GM21381 (cell line): ENCODE measurements around the gene NAA25.

Source experiments
- ATAC-seq: cut with Tn5 transposase; IDR thresholded peaks from one replicate; pipeline ENCODE4 v1.9.1; 2021; ENCODE audit warnings: mild to moderate bottlenecking, moderate library complexity; ENCODE audit not compliant: unreplicated experiment

NAA25 gene

DNA sequence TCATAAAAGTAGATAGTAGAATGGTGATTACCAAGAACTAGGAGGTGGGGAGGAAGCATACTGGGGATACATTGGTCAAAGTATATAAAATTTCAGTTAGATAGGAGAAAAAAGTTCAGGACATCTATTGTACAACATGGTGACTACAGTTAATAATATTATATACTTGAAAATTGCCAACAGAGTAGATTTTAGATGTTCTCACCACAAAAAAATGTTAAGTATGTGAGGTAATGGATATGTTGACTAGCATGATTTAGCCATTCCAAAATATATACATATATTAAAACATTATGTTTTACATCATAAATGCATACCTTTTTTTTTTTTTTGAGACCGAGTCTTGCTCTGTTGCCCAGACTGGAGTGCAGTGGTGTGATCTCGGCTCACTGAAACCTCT lies 126.6 kb downstream of the NAA25 start:
- ATAC-seq = no peak

- ATAC-seq = no peak
Observed at GRCh38 chr12:111980598-111980997, 128.0 kb downstream of the NAA25 start.

DNA sequence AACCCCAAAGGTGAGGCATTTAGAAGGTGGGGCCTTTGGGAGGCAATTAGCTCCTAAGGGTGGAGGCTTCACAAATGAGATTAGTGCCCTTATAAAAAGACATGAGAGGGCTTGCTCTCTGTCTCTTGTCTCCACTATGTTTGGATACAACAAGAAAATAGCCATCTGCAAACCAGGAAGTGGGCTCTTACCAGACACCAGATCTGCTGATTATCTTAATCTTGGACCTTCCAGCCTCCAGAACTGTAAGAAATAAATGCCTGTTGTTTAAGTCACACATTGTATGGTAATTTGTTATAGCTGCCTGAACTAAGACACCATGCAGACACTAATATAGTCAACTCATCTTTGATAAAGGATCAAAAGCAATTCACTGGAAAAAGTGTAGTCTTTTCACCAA lies 130.0 kb downstream of the NAA25 start:
- no peak for ATAC-seq

DNA sequence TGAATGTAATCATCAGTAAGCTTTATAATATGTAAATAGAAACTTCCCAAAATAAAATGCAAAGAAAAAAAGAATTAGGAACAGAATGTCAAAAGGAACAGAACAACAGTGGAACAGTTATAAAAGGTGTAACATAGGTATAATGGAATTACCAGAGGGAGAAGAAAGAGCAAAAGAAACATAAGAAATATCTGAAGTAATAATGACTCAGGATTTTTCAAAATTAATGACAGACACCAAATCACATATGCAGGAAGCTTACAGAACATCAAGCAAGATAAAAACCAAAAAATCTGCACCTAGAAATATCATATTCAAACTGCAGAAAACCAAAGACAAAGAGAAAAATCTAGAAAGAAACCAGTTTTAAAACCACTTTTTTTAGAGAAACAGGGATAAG lies 131.7 kb downstream of the NAA25 start:
- ATAC-seq = no peak
